Activated CD4-positive, alpha-beta T cell treated with anti-CD3 and anti-CD28 coated beads for 1 hour (primary cell): ENCODE data around the gene HMGCLL1.

ENCODE experiments used
- DNase-seq: peaks from one replicate; pipeline ENCODE4 v3.0.0-alpha.2; 2020

HMGCLL1 gene

GRCh38 chr6:55578537-55579363, at the start of gene HMGCLL1:
TSS of gene HMGCLL1 (minus strand) at chr6:55579192. CDS start at chr6:55579055, 137 bp downstream.
- no peak for DNase-seq

GRCh38 chr6:55621993-55622392, 43.0 kb upstream of the HMGCLL1 start:
- no peak for DNase-seq

GRCh38 chr6:55621244-55621643, 42.3 kb upstream of the HMGCLL1 start:
- no peak for DNase-seq

DNA sequence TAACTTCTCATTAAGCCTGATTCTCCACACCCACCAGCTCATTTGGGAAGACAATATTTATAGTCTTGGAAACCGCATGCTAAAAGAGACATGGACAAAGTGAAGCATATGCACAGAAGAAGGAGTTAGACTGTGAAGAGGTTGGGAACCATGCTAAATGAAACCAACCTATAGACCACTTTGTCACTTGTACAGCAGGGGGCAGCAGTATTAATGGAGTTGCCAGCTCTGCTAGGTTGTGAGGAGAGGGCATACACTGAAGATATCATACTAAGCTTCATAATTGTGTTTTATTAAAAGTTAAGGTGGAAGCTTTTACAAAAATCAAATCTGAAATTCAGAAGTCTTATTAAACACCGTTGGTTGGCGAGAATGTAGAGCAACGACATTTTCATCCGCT, 38.3 kb upstream of the HMGCLL1 start:
- no peak for DNase-seq

- no peak for DNase-seq
Observed at GRCh38 chr6:55604021-55604420, 25.0 kb upstream of the HMGCLL1 start.

GRCh38 chr6:55601120-55601519, 22.1 kb upstream of the HMGCLL1 start:
- DNase-seq, result no peak

- DNase-seq, result no peak
Observed at GRCh38 chr6:55594442-55594841, 15.4 kb upstream of the HMGCLL1 start.

DNA sequence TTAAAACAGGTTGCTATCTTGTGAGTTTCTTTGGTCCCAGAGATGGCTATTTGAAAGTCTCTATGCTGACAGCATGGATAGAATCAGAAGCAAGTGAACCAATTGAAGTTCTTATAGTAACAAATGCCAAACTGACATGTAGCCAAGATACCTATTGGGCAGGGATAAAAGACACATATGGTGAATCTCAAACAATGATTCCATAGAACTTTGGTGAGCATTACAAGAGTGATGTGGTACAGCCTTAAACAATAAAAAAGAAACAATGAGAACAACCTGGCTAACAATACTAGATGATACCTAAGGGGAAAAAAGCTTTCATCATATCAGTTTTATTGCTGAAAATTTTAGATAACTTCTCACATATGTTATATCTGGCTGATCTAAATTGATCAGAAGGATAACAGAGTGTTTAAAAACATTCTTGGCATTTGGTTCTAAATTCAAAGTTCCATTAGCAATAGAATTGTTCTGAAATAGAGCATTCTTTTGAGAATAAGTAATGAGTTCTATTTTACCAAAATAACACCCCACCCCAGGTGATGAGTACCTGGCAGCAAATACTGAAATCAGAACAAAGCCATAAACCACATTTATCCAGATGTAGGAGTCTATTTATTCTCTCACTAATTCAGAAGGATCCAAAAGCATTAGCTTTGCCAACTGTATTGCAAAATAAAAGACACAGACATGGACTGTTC, 5.8 kb upstream of the HMGCLL1 start:
- DNase-seq, result no peak

GRCh38 chr6:55576811-55577210, 2.2 kb downstream of the HMGCLL1 start:
- no peak for DNase-seq

DNA sequence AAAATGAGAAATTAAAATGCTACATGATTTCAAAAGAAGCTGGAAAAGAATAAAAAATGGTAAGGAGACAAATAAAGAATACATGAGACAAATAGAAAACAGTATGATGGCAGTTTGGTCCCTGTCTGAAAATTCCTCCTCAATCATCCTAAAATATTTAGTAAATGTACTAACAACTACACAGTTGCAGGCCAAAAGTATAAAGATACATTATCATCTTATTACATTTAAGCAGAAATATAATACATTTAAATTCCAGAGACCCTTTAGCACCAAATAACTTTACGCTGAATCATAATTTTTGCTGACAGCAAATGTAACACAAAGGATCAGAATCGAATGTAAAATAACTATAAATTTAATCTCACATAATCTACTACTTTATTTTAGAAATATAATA, 4.4 kb downstream of the HMGCLL1 start:
- DNase-seq, result no peak

- DNase-seq, result no peak
Observed at GRCh38 chr6:55569638-55570037, 9.4 kb downstream of the HMGCLL1 start.

DNA sequence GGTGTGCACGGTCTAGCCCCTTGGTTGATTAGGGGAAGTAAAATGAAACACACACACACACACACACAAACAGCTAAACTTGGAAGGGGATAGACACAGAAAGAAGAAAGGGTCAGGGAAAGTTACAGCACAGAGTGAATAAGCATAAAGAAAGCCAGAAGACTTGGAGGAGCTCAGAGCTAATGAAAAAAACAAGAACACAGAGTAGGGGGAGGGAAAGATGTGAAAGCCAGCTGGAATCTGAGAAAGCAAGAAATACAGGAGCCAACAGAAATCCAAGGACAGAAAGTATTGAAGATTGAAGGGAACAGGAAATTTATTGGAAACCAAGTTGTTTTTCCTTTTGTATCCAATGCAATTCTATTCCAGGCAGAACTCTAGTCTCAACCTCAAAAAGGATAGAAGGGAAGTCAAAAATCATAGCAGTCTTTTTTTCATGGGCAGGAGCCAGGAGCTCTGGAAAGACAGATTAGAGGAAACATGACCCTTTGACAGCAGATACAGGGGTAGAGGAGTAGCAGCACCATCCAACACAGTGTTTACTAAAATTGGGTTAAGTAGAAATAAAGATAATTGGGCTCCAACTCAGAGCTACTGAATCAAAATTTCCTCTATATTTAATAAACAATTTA, 10.1 kb downstream of the HMGCLL1 start:
- DNase-seq, result no peak

DNA sequence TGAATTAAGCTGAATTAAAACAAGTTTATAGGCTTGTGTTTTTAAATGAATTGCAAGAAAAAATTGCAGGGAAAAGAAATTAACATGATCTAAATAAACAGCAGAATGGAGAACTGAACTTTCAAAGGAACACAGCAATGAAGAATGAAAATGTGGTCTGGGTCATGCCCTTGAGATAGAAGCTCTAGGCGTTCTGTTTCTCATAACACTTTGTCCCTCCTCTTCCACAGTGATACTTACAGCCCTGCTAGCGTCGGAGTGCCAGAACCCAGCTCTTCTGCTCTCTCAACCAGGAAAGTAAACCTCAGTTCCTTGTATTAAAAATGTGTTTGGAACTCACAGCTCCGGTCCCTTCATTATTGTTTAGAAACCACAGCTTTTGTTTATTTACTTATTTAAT, 11.4 kb downstream of the HMGCLL1 start:
- DNase-seq, result no peak

GRCh38 chr6:55566036-55566710, 12.8 kb downstream of the HMGCLL1 start:
- no peak for DNase-seq

DNA sequence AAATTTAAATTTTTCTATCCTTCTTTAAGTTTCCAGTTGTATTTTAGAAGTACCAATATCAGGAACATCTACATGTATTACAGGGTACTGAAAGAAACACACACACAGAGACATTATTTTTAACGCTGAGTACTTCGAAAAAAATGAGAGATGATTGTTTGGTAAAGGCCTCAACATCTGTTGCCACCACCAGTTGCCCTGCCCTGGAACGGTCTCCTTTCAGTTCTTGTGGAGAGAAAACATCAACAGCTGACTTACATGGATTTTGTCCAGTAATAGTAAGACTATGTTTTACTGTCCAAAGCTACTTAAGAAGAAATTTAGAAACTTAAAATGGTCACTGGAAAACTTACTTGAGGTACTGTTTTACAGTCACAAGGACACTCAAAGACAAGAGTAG, 16.7 kb downstream of the HMGCLL1 start:
- DNase-seq, result no peak

DNA sequence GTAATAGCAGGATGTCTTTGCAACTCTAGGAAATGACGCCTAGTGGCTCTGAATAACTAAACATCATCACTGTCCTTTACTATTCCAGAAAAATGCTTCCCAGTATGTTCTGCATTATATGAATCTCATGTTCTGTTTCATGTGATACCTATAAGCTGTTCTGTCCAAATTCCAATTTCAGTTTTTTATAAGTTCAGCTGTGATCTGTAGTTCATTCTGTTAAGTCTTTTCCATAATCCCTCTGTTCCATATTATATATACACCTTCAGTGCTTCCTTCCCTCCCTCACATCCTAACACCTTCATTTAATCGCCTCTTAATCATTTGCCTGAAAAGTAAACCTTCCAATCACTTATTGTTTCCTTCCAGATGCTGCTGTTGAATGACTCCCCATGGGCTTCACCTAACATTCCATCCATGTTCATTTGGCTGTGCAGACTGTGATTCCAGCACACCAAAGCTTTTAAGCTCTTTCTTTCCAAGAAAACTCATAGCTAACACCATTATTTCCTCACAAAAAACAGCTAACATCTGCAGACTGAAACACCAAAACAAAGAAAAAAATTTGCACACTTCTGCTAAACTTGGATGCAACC, 18.6 kb downstream of the HMGCLL1 start:
- DNase-seq, result no peak

DNA sequence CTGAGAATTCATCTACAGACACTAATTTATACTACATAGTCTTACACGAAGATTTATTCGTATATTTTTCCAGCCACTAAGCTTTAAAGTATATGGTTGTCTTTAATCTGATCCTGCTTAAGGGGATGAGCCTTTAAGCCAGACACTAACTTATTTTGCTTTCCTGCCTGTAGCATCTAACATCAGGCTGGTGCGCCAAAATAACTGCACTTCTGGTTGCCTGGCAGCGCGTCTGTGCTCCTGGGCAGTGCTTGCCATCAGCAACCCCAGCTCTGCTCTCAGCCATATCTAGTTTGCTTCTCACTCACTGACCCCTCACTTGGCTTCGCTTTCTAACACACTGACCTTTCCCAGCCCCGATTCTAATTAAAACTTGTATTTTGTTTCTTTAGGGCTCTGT, 21.8 kb downstream of the HMGCLL1 start:
- no peak for DNase-seq

DNA sequence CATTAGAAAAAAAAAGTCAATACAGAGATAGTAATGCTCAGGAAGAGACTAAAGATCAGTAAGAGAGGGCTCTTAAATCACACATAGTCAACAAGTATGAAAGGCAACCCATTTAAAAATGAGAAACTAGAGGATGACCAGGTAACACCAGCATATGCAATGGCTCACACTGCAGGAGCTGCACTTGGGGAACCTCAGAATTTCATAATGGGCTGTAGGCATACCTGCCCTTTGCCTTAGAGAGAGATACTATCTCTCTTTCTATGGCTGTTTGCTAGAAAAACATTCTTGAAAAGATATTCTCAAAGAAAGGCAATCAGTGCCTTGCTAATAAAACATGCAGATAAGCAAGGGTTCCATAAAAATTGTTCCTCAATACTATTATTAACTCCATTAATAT, 33.2 kb downstream of the HMGCLL1 start:
- no peak for DNase-seq

DNA sequence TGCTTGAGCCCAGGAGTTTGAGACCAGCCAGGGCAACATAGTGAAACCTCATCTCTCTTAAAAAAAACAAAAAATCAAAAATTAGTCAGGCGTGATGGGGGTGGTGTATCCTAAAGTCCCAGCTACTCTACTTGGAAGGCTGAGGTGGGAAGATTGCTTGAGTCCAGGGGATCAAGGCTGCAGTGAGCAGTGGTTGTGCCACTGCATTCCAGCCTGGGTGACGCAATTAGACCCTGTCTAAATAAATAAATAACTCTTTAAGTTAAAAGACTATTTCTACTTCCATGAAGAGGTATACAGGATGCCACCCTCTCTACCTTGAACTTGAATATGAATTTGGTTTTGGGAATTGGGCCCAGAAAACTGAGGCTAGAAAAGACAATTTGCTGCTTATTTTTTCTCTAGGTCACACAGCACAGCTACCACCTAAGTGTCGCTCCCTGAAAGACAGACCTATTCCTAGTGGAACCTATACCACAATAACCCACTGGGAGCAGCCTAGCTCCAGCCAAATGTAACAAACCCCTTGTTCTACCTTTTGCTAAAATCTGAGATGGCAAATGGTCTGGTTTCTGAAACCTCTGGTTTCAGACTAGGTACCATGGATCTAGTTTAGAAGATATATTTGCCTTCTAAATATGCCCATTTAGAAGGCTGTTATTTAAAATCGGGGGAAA, 35.2 kb downstream of the HMGCLL1 start:
- DNase-seq, result no peak

- DNase-seq, result no peak
Observed at GRCh38 chr6:55541024-55541423, 38.0 kb downstream of the HMGCLL1 start.

DNA sequence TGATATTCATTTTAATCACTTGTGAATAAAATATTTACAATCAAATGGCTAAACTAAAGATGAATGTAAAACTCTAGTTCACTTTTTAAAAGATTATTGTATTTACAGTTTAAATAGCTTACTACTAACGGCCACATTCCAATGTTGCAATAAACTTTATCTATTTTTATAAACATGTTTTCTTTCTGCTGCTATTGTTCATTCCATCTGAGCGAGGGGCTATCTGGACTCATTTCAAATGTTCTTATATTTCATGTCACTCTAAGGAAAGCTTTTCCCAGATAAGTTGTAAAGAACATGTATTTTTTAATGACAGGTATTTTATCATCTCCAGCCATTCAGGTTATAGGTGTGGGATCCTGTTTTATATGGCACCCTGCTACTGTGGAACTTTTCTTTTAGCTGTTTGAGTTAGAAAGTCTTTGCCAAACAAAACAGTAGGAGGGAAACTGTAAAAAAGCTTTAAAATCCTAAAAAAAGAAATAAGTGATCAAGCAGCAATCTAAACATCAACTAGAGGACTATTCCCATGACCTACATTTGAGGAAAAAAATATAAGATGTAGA, 42.5 kb downstream of the HMGCLL1 start:
- DNase-seq, result no peak

DNA sequence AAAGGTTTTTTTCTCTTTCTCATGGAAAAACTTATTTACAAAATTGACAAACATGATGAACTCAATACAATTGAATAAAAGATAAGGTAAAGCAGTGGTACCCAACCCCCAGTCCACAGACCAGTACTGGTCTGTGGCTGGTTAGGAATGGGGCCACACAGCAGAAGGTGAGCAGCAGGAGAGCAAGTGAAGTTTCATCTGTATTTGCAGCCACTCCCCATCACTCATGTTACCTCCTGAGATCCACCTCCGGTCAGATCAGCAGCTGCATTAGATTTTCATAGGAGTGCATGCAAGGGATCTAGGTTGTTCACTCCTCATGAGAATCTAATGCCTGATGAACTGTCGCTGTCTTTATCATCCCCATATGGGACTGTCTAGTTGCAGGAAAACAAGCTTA, 47.5 kb downstream of the HMGCLL1 start:
- DNase-seq, result no peak
